ENCODE data around the gene SLCO2B1. TPM values are rescaled to one million over a fixed set of nuclear protein-coding genes. Genes with fewer than 3 reads are reported as not detected.
A peak's percentile ranks its signal among the peaks of the same experiment; 100 is the strongest.

Gene SLCO2B1
- total and polyA plus RNA-seq, 11 donors = 4.7 to 167 (median 15.8) TPM

DNA sequence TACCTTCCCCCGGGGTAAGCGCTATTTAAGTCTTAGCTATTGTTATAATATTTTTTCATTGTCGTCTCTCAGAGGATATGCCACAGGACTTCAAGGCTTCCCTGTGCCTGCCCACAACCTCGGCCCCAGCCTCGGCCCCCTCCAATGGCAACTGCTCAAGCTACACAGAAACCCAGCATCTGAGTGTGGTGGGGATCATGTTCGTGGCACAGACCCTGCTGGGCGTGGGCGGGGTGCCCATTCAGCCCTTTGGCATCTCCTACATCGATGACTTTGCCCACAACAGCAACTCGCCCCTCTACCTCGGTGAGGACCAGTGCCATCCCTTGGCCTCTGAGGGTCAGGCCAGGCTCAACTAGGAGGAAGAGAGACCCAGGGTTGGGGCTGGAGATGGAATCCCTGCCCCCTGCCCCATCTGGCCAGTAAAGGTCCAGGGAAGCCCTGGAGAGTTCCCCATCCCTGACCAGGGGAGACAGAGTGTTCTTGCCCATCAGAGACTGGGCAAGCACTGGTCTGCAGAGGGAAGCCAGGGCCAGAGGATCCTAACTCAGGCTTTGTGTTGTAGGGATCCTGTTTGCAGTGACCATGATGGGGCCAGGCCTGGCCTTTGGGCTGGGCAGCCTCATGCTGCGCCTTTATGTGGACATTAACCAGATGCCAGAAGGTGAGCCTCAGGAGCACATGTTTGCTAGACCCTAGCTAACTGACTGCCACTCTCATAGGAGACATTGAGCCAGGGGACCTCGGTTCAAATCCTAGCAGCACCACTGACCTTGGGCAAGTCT is 18.4 kb downstream of the SLCO2B1 start:
- ATAC-seq = no peak
- 86 to 87% (median 87%) methylated on average over 13 of the region's 13 CpGs for WGBS, 4 donors

DNA sequence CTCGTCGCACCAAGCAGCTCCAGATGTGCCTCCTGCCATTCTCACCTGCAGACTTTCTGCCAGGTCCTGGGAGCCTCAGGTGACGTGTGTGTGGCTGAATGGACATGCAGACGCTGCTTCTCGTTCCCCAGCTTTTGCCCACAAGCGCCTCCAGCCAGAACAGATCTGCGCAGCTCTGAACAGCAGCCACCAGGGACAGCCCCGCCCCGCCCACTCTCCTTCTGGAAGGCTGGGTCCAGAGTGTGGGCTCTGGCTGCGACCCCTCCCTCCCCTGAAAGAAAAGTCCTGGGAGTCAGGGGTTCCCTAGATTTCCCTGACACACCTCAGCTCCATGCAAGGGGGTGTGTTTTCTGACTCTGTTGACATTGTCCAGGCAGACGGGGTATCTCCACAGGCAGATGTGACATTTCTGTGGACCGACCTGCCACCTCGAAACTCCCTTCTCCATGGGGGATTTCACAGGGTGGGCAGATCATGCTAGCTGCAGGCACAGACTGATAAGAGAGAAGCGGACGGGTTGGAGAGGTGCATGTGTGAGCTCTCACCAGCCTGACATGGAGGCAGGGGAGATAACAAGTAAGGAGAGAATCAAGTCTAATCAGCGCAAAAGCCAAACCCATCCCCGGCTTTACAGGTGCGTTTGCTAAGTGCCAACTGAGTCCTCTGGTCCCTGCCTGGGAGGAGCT is 19.8 kb downstream of the SLCO2B1 start:
- Histone ChIP-seq H3K4me1 (peaks cover 0 to 36% (median 9%) of the 10 kb centered on the region in 12 donors), H3K4me3 (no peak overlapping the region), H3K27me3 (no peaks in the 10 kb centered on the region), H3K9me3 (no peaks in the 10 kb centered on the region), H3K27ac (no peak overlapping the region), H3K36me3 (peaks cover 0 to 74% (median 6%) of the 10 kb centered on the region in 9 donors)
- no peak for TF ChIP-seq POLR2A (IDR thresholded peaks at IDR 0.05)
- TF ChIP-seq, protein P1, sequence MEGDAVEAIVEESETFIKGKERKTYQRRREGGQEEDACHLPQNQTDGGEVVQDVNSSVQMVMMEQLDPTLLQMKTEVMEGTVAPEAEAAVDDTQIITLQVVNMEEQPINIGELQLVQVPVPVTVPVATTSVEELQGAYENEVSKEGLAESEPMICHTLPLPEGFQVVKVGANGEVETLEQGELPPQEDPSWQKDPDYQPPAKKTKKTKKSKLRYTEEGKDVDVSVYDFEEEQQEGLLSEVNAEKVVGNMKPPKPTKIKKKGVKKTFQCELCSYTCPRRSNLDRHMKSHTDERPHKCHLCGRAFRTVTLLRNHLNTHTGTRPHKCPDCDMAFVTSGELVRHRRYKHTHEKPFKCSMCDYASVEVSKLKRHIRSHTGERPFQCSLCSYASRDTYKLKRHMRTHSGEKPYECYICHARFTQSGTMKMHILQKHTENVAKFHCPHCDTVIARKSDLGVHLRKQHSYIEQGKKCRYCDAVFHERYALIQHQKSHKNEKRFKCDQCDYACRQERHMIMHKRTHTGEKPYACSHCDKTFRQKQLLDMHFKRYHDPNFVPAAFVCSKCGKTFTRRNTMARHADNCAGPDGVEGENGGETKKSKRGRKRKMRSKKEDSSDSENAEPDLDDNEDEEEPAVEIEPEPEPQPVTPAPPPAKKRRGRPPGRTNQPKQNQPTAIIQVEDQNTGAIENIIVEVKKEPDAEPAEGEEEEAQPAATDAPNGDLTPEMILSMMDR (IDR thresholded peaks at IDR 0.05) = no peak
- intact Hi-C loops (cut with DNase I) = no loop called here
- no peak for DNase-seq
- ATAC-seq = no peak
- 39 to 59% (median 54%) methylated on average over 18 of the region's 18 CpGs for WGBS, 4 donors

More for the DNA sequence above, 18.4 kb downstream of the SLCO2B1 start:
- no peaks in the 10 kb centered on the region for H3K27me3 ChIP-seq
- intact Hi-C loops (cut with DNase I) = no loop called here
- H3K27ac ChIP-seq = no peak overlapping the region
- peaks cover 0 to 23% (median under 1%) of the 10 kb centered on the region in 12 donors for H3K4me1 ChIP-seq
- H3K9me3 ChIP-seq = no peaks in the 10 kb centered on the region
- DNase-seq = no peak
- no peak overlapping the region for H3K4me3 ChIP-seq
- H3K36me3 ChIP-seq = peaks cover 0 to 86% (median 6%) of the 10 kb centered on the region in 9 donors
- TF ChIP-seq POLR2A (IDR thresholded peaks at IDR 0.05) = no peak
- TF ChIP-seq, protein P1 (IDR thresholded peaks at IDR 0.05) = no peak

DNA sequence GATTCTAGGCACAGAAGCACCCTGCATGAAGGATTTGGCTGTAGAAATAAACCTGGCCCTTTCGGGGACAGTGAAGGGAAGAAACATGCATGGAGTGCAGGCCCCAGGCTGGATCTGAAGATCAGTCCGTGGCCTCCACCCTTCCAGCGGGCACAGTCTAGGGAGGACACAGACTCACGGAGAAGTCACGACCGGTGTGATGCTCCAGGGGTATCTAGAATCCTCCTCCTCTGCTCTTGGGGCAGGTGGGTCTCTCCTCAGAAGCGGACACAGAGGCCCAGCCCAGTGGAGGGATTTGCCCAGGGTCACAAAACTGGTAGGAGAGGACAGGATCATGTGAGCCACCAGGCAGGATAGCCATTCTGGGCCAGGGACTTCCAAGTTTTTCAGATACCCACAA is 22.4 kb downstream of the SLCO2B1 start:
- Histone ChIP-seq H3K27me3 (no peaks in the 10 kb centered on the region), H3K9me3 (no peaks in the 10 kb centered on the region), H3K4me3 (no peak overlapping the region), H3K36me3 (peaks cover 0 to 64% (median 6%) of the 10 kb centered on the region in 9 donors), H3K27ac (peak overlapping the region in 1 of 12 donors; percentile 86), H3K4me1 (peaks cover 0 to 44% (median 9%) of the 10 kb centered on the region in 12 donors)
- ATAC-seq (no peak), DNase-seq (no peak)
- 95 to 97% (median 96%) methylated on average over 7 of the region's 7 CpGs for WGBS, 4 donors
- intact Hi-C loops (cut with DNase I) = no loop called here
- TF ChIP-seq, protein P1 (IDR thresholded peaks at IDR 0.05) = no peak
- no peak for TF ChIP-seq POLR2A (IDR thresholded peaks at IDR 0.05)

DNA sequence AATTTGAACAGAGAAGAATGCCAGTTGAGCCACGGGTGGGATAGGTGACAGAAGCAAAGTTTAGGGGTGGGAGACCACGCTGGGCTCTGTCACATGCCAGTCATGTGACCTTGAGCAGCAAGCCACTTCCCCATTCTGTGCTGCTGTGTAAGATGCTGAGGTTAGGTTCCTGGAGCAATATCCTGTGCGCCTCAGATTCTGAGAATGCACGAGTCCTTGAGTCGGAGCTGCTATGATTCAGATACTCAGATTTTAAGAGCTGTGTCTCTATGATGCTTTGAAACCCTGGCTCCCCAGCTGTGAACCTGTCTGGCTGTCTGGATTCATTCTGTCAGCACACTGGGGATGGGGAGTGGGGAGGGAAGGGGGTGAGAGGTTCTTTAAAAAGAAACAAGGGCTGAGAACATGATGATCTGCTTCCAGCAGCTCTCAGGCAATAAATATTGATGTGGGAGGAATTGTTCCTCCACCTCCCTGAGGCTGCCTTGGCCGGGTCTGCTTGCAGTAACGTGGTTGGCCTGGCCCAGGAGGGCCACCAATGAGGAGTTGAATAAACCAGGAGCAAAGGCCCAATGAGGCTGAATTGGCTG is 24.0 kb downstream of the SLCO2B1 start:
- WGBS, 4 donors = 23 to 40% (median 35%) methylated on average over 7 of the region's 7 CpGs
- peak in 4 of 5 donors; percentile 48 to 70 (median 62) for DNase-seq
- peaks cover 0 to 55% (median 9%) of the 10 kb centered on the region in 12 donors for H3K4me1 ChIP-seq
- TF ChIP-seq, protein P1 (IDR thresholded peaks at IDR 0.05) = no peak
- TF ChIP-seq POLR2A (IDR thresholded peaks at IDR 0.05) = no peak
- H3K27me3 ChIP-seq = no peaks in the 10 kb centered on the region
- H3K9me3 ChIP-seq = no peaks in the 10 kb centered on the region
- peak overlapping the region in 10 of 12 donors; percentile 17 to 86 (median 53) for H3K27ac ChIP-seq
- H3K36me3 ChIP-seq = peaks cover 0 to 49% (median 3%) of the 10 kb centered on the region in 9 donors
- intact Hi-C loops (cut with DNase I) = no loop called here
- ATAC-seq = peak; percentile 71 to 78 (median 75)
- H3K4me3 ChIP-seq = no peak overlapping the region

All from heart left ventricle (tissue), 16 donors.